SK-N-SH (cell line): ENCODE data around the gene RALGDS. TPM values are rescaled to one million over a fixed set of nuclear protein-coding genes. Genes with fewer than 3 reads are reported as not detected.

Source experiments
- CTCF ChIA-PET: fragments of 300-600, 350-600 bp; formaldehyde crosslinking; extraction: SDS; loops from one replicate; lab custom pipeline; 2021; lab: Yijun Ruan, JAX
- POLR2A ChIA-PET: fragments of 350-600 bp; sonication (Branson Sonifier 250); formaldehyde crosslinking; extraction: SDS; loops from one replicate; lab custom pipeline; 2020; ENCODE audit warnings: antibody characterized with exemption, inconsistent platforms; lab: Yijun Ruan, JAX
- DNase-seq: peaks from one replicate; pipeline ENCODE4 v3.0.0; 2012
- H2AFZ ChIP-seq: fragments of 200-600 bp; sonication (generic); 2 replicates; pipeline ENCODE4 v1.8.1; 2016; ENCODE audit warnings: antibody characterized with exemption, mild to moderate bottlenecking, low read depth
- H3F3A ChIP-seq: fragments of 200-600 bp; sonication (generic); replicated peaks from 2 replicates; pipeline ENCODE3; 2016; ENCODE audit warnings: antibody characterized with exemption, mild to moderate bottlenecking; ENCODE audit not compliant: insufficient read depth
- H3K27ac ChIP-seq, 2 experiments: fragments of 200-500 bp in 1 of 2; fragments of 200-600 bp in 1 of 2; sonication (Bioruptor generic) in 1 of 2; sonication (generic), shearing (Covaris generic) in 1 of 2; 2 replicates each; pipeline versions ENCODE4 v1.5.1 to v1.6.1; 2014 to 2016; ENCODE audit warnings: low read depth in 2 of 2, inconsistent platforms in 1 of 2, low read length in 1 of 2, mild to moderate bottlenecking in 1 of 2, mixed read lengths in 1 of 2
- H3K27me3 ChIP-seq: fragments of 200-600 bp; sonication (generic), shearing (Covaris generic); 2 replicates; pipeline ENCODE4 v1.6.1; 2016; ENCODE audit warnings: mixed run types; ENCODE audit not compliant: insufficient read depth
- H3K36me3 ChIP-seq, 2 experiments: fragments of 200-500 bp in 1 of 2; fragments of 200-600 bp in 1 of 2; sonication (Bioruptor generic) in 1 of 2; sonication (generic) in 1 of 2; replicated peaks in 1 of 2; 2 replicates each; pipeline versions ENCODE3 to v1.5.1; 2014 to 2016; ENCODE audit warnings: low read length in 1 of 2, mild to moderate bottlenecking in 1 of 2; ENCODE audit not compliant: insufficient read depth in 2 of 2, control insufficient read depth in 1 of 2
- H3K4me1 ChIP-seq, 2 experiments: fragments of 200-500 bp in 1 of 2; fragments of 200-600 bp in 1 of 2; sonication (Bioruptor generic) in 1 of 2; sonication (generic), shearing (Covaris generic) in 1 of 2; 2 replicates each; pipeline versions ENCODE4 v1.5.1 to v1.6.1; 2014 to 2016; ENCODE audit warnings: low read depth in 1 of 2, low read length in 1 of 2, mixed run types in 1 of 2; ENCODE audit not compliant: insufficient read depth in 2 of 2, control insufficient read depth in 1 of 2
- H3K4me2 ChIP-seq: fragments of 200-600 bp; sonication (generic), shearing (Covaris generic); 2 replicates; pipeline ENCODE4 v1.6.1; 2017; ENCODE audit warnings: mixed run types
- H3K4me3 ChIP-seq, 2 experiments: fragments of 200-500 bp in 1 of 2; fragments of 200-600 bp in 1 of 2; sonication (Bioruptor generic) in 1 of 2; sonication (generic), shearing (Covaris generic) in 1 of 2; 2 replicates each; pipeline versions ENCODE4 v1.5.1 to v1.8.1; 2014 to 2016; ENCODE audit warnings: low read depth in 2 of 2, inconsistent platforms in 1 of 2, low read length in 1 of 2, mild to moderate bottlenecking in 1 of 2, mixed read lengths in 1 of 2, moderate library complexity in 1 of 2
- H3K79me2 ChIP-seq: fragments of 200-600 bp; sonication (generic); 2 replicates; pipeline ENCODE4 v1.8.1; 2017; ENCODE audit warnings: mild to moderate bottlenecking; ENCODE audit not compliant: insufficient read depth
- H3K9ac ChIP-seq: fragments of 200-600 bp; sonication (generic); 2 replicates; pipeline ENCODE4 v1.6.1; 2017; ENCODE audit warnings: mixed run types
- H3K9me2 ChIP-seq: fragments of 200-600 bp; sonication (generic); 2 replicates; pipeline ENCODE4 v1.6.1; 2017; ENCODE audit warnings: mixed run types
- H3K9me3 ChIP-seq: fragments of 200-600 bp; sonication (generic); 2 replicates; pipeline ENCODE4 v1.6.1; 2017; ENCODE audit warnings: mixed run types, mild to moderate bottlenecking, moderate library complexity
- H4K20me1 ChIP-seq: fragments of 200-600 bp; sonication (generic); 2 replicates; pipeline ENCODE4 v1.6.1; 2017; ENCODE audit warnings: mild to moderate bottlenecking, mixed run types; ENCODE audit not compliant: insufficient read depth
- CHD2 ChIP-seq: fragments of 150-350 bp; IDR thresholded peaks from 2 replicates; pipeline ENCODE4 v1.6.1; 2018; ENCODE audit warnings: low read length; ENCODE audit not compliant: partially characterized antibody
- ELF1 ChIP-seq: IDR thresholded peaks from 2 replicates; pipeline ENCODE4 v1.4.0; 2012
- FOXJ3 ChIP-seq: sonication (generic); formaldehyde crosslinking; IDR thresholded peaks from 2 replicates; pipeline ENCODE4 v1.5.1; 2020; ENCODE audit warnings: mild to moderate bottlenecking, missing genetic modification reagents
- FOXM1 ChIP-seq: IDR thresholded peaks from 2 replicates; pipeline ENCODE4 v1.4.0; 2012; ENCODE audit warnings: low read depth, mild to moderate bottlenecking
- GABPA ChIP-seq: IDR thresholded peaks from 2 replicates; pipeline ENCODE4 v1.4.0; 2012; ENCODE audit warnings: low read depth, mild to moderate bottlenecking
- NFIC ChIP-seq: IDR thresholded peaks from 2 replicates; pipeline ENCODE4 v1.4.0; 2012; ENCODE audit warnings: borderline replicate concordance
- NRF1 ChIP-seq: IDR thresholded peaks from 2 replicates; pipeline ENCODE4 v1.6.1; 2012; ENCODE audit warnings: low read depth, mild to moderate bottlenecking, low read length
- POLR2AphosphoS5 ChIP-seq: IDR thresholded peaks from 2 replicates; pipeline ENCODE4 v1.6.1; 2012; ENCODE audit warnings: low read depth, low read length
- RAD21 ChIP-seq: IDR thresholded peaks from 2 replicates; pipeline ENCODE4 v1.6.1; 2012; ENCODE audit warnings: mild to moderate bottlenecking, low read length
- RXRA ChIP-seq: IDR thresholded peaks from 2 replicates; pipeline ENCODE4 v1.4.0; 2012; ENCODE audit warnings: low read depth, mild to moderate bottlenecking, borderline replicate concordance
- TCF12 ChIP-seq: IDR thresholded peaks from 2 replicates; pipeline ENCODE4 v1.4.0; 2012
- WGBS: methylation state at CpG from one replicate; pipeline ENCODE4 v1.1.6; 2017; ENCODE audit warnings: low lambda C conversion rate; 5-methylcytosine and 5-hydroxymethylcytosine counted together
- polyA plus RNA-seq, 3 experiments: library from polyadenylated mRNA; depleted of rRNA; stranded (reverse); fragments of >200 nt; gene quantifications; 2 replicates each; pipeline ENCODE4 v1.2.3, GENCODE V29; 2012
- TF ChIP-seq, protein P1 (sequence below): IDR thresholded peaks from 2 replicates; pipeline ENCODE4; 2012

Gene RALGDS
- polyA plus RNA-seq, 1 of the 3 experiments (the other 2 are of a cell fraction), result 64.7 TPM

DNA sequence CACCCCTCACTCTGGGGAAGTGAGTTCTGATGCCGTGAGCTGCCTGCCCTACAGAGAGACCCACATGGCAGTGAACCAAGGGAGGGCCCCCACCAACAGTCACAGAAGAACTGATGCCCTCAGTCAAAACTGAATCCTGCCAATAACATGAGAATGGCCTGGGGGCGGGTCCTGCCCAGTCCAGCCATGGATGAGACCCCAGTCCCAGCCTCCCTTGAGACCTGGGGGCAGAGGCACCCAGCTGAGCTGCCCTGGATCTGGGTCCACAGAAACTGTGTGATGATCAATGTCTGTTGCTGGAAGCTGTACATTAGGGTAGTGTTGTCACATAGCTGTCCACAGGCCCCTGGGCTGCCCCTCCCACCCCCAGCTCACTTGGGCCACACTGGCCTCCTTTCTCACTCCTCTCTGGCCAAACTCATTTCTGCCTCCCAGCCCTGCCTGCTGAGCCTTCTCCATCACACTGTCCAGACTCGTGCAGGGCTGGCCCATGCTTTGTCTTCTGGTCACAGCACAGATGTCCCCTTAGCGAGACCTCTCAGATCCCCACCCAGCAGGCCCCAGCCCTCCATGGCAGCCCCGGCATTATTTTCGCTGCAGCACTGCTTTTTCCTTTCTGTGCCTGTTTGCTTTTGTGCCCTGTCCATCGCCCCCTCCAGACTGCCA, 25.8 kb upstream of the RALGDS start (continued):
- TF ChIP-seq POLR2AphosphoS5, result no peak
- no peak for TF ChIP-seq RAD21
- TF ChIP-seq NRF1, result no peak
- no peak for TF ChIP-seq FOXJ3
- no peak for TF ChIP-seq GABPA
- no peak for TF ChIP-seq RXRA
- TF ChIP-seq, protein P1, sequence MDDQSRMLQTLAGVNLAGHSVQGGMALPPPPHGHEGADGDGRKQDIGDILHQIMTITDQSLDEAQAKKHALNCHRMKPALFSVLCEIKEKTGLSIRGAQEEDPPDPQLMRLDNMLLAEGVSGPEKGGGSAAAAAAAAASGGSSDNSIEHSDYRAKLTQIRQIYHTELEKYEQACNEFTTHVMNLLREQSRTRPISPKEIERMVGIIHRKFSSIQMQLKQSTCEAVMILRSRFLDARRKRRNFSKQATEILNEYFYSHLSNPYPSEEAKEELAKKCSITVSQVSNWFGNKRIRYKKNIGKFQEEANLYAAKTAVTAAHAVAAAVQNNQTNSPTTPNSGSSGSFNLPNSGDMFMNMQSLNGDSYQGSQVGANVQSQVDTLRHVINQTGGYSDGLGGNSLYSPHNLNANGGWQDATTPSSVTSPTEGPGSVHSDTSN, result no peak
- TF ChIP-seq ELF1, result no peak

DNA sequence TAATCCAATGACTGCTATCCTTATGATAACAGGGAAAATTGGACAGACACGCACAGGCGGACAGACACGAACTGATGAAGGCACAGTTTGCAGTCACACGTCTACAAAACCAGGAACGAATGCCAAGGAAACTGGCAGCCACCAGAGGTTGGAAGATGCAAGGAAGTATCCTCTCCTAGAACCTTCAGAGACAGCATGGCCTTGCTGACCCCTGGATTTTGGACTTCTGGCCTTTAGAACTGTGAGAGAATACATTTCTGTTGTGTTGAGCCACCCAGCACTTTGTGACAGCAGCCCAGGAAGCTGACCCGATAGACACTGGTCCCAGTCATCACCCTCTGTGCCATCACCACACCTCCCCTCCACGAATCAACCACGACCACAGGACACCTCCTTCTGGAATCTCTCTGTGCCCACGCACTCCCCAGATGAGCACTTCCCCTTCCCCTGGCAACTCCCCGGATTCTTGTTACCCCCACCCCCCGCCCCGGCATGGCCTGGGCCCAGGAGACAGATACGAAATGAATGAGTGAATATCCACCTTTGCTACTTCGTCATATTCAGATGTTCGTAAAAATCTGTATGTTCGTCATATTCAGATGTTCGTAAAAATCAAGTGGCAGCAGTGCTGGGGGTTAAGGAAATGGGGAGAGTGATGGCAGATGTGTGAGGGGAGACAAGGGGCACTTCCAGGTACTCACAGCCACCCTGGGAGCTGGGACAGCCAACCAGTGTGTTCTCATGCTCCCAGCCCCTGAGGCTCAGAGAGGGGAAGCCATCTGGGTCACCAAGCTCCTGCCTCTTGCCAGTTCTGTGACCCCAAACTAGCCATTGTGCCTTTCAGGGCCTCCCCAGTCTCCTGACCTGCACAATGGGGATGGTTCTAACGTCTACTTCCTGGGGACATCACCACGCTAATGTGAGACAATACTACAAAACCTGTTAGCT, 24.1 kb upstream of the RALGDS start:
- H3K4me1 ChIP-seq, result peaks cover 0 to 62% of the 10 kb centered on the region in 2 experiments; a peak in 3 of 4 replicates
- POLR2A ChIA-PET, result interaction anchor here (1.0 to 3.0 kb wide), 6 partner anchors 12 to 114 kb away, joined by 3 to 21 read pairs (median 6); partner anchors contain the start of gene GTF3C5
- no peak overlapping the region for H3K9ac ChIP-seq
- H4K20me1 ChIP-seq, result peaks cover 62% of the 10 kb centered on the region
- no peak overlapping the region for H2AFZ ChIP-seq
- no peak for TF ChIP-seq CHD2
- TF ChIP-seq FOXM1, result no peak
- no peak for TF ChIP-seq FOXJ3
- TF ChIP-seq TCF12, result no peak
- no peak for TF ChIP-seq RAD21
- TF ChIP-seq NFIC, result no peak
- H3K27ac ChIP-seq, result no peak overlapping the region
- H3K4me2 ChIP-seq, result peak overlapping the region; percentile 72; the same call in 1 of the 2 replicates
- 87% methylated on average over 19 of the region's 19 CpGs for WGBS
- H3K4me3 ChIP-seq, result no peak overlapping the region
- H3K79me2 ChIP-seq, result peaks cover 41% of the 10 kb centered on the region; the same call in 1 of the 2 replicates
- no peaks in the 10 kb centered on the region for H3K9me2 ChIP-seq
- peaks cover 0 to 2% of the 10 kb centered on the region in 2 experiments for H3K36me3 ChIP-seq
- H3K9me3 ChIP-seq, result no peaks in the 10 kb centered on the region
- no peaks in the 10 kb centered on the region for H3K27me3 ChIP-seq
- DNase-seq, result no peak
- peaks cover 9% of the 10 kb centered on the region for H3F3A ChIP-seq
- CTCF ChIA-PET, result interaction anchor here (0.7 to 11.6 kb wide), 28 partner anchors 10 to 208 kb away, joined by 3 to 810 read pairs (median 6); partner anchors contain the start of genes CEL, GFI1B, GTF3C5 and RALGDS
